A549 treated with Mapracorat at 1 μM for 4 hours (cell line): ENCODE measurements around the gene APLN. TPM values are rescaled to one million over a fixed set of nuclear protein-coding genes. Genes with fewer than 3 reads are reported as not detected.

Source experiments
- total RNA-seq: library from RNA; stranded (reverse); fragments of 200-300 nt; extraction: Qiagen RNA extraction; gene quantifications from 5 replicates; pipeline ENCODE4 v1.2.3, GENCODE V29; 2022

The APLN gene
- 0.76 to 1.1 TPM (median 0.88 TPM) in 5 replicates for total RNA-seq

GRCh38 chrX:129654652-129655546, at the start of gene APLN:
TSS of gene APLN (minus strand) at chrX:129654956. CDS start at chrX:129654630, 326 bp downstream.

Other genes starting within 250 kb of the APLN start
- gene SMARCA1, start 131.5 kb downstream of the APLN start, total RNA-seq: 32.9 to 52.6 TPM (median 47.4 TPM) in 5 replicates
- gene OCRL, start 114.7 kb downstream of the APLN start, total RNA-seq: 18.4 to 25.7 TPM (median 24.8 TPM) in 5 replicates
- not detected in 5 replicates for gene XPNPEP2, start 84.0 kb upstream of the APLN start, total RNA-seq
- gene SASH3, start 125.0 kb upstream of the APLN start, total RNA-seq: not detected in 5 replicates
- gene ZDHHC9, start 188.9 kb upstream of the APLN start, total RNA-seq: 48.5 to 55.4 TPM (median 51.5 TPM) in 5 replicates